Measurements from ENCODE around the gene GRM5.

DNA sequence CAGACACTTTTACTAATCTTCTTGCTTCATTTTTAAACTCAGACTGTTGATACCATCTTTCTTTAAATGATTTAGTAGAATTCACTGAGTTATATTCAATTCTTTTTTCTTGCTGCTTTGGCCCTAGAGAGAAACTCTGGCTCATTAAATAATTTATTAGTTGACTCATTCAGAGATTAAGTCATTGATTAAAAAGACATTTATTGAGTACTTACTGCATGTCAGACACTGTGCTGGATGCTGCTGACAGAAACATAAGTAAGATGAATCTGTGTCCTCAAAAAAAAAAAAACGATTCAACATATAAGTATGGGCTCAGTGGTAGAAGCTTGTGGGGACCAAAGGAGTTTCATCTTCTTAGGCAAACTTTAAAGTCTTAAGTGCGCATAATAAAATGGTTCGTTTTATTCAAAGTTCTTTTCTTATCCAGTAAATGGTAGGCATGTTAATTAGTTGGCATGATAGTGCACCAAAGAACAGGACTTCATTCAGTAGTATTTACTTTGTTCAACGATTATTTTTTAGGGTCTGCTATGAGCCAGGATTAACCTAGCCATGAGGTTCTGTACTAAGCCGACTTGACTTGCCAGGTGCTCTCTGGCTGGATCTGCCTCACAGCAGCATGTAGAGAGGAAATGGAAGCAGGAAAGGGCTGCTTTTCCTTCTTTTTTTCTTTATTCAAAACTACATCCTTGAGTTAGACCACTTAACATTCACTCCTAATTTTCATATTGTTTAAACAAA is 447.3 kb downstream of the GRM5 start:
- TF ChIP-seq, protein P1, sequence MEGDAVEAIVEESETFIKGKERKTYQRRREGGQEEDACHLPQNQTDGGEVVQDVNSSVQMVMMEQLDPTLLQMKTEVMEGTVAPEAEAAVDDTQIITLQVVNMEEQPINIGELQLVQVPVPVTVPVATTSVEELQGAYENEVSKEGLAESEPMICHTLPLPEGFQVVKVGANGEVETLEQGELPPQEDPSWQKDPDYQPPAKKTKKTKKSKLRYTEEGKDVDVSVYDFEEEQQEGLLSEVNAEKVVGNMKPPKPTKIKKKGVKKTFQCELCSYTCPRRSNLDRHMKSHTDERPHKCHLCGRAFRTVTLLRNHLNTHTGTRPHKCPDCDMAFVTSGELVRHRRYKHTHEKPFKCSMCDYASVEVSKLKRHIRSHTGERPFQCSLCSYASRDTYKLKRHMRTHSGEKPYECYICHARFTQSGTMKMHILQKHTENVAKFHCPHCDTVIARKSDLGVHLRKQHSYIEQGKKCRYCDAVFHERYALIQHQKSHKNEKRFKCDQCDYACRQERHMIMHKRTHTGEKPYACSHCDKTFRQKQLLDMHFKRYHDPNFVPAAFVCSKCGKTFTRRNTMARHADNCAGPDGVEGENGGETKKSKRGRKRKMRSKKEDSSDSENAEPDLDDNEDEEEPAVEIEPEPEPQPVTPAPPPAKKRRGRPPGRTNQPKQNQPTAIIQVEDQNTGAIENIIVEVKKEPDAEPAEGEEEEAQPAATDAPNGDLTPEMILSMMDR (IDR thresholded peaks at IDR 0.05) = no peak
- no peak for TF ChIP-seq POLR2A (IDR thresholded peaks at IDR 0.05)
- TF ChIP-seq POLR2AphosphoS5 (IDR thresholded peaks at IDR 0.05) = no peak

Measured in prostate gland (tissue), 2 donors.